Activated CD4-positive, alpha-beta T cell treated with anti-CD3 and anti-CD28 coated beads, Interleukin-2, amount 10 ng/mL, durations not matched to agents 7 days and 5 days (primary cell): ENCODE data around the gene WEE2. TPM values are rescaled to one million over a fixed set of nuclear protein-coding genes. Genes with fewer than 3 reads are reported as not detected.
A peak's percentile ranks its signal among the peaks of the same experiment; 100 is the strongest.

Experiments used
- CTCF ChIA-PET: fragments of 350-600 bp; sonication (Branson Sonifier 250); formaldehyde crosslinking; loops from one replicate; lab custom pipeline; 2021; ENCODE audit warnings: antibody characterized with exemption; lab: Charles Lee
- POLR2A ChIA-PET: fragments of 350-600 bp; sonication (Branson Sonifier 250); formaldehyde crosslinking; loops from one replicate; lab custom pipeline; 2021; ENCODE audit warnings: antibody characterized with exemption; lab: Charles Lee
- DNase-seq: peaks from one replicate; pipeline ENCODE4 v3.0.0-alpha.2; 2020
- H3K27ac Mint-ChIP-seq: one replicate; pipeline ENCODE4 v1.8.0; 2021; ENCODE audit warnings: mild to moderate bottlenecking, moderate library complexity, mixed read lengths
- H3K27me3 Mint-ChIP-seq: one replicate; pipeline ENCODE4 v1.8.0; 2021; ENCODE audit warnings: mixed read lengths
- H3K36me3 Mint-ChIP-seq: one replicate; pipeline ENCODE4 v1.8.0; 2021; ENCODE audit warnings: low read depth, mixed read lengths
- H3K4me1 Mint-ChIP-seq: one replicate; pipeline ENCODE4 v1.8.0; 2021; ENCODE audit warnings: mixed read lengths
- H3K4me3 Mint-ChIP-seq: one replicate; pipeline ENCODE4 v1.8.0; 2021; ENCODE audit warnings: mild to moderate bottlenecking, moderate library complexity, mixed read lengths
- H3K9me3 Mint-ChIP-seq: one replicate; pipeline ENCODE4 v1.8.0; 2021; ENCODE audit warnings: mixed read lengths
- total RNA-seq, 2 experiments: library from RNA; stranded (reverse); gene quantifications; one replicate each; pipeline ENCODE4 v1.2.3, GENCODE V29; 2021

Gene WEE2
- total RNA-seq, 2 experiments from 2014 or later, result not detected

- Mint-ChIP-seq H3K4me3 (no peak overlapping the region), H3K27me3 (peaks cover 2% of the 10 kb centered on the region), H3K9me3 (no peaks in the 10 kb centered on the region), H3K36me3 (peaks cover 3% of the 10 kb centered on the region), H3K27ac (no peak overlapping the region), H3K4me1 (peaks cover 29% of the 10 kb centered on the region)
- CTCF ChIA-PET, result interaction anchor here (1.2 to 1.6 kb wide), 3 partner anchors 18 to 41 kb away, joined by 3 to 7 read pairs (median 3); partner anchors contain the start of gene SSBP1
- DNase-seq, result no peak
- POLR2A ChIA-PET, result interaction anchor here (0.7 kb wide), 1 partner anchor 95 kb away, joined by 3 read pairs; no protein-coding TSS in a partner anchor
These were observed 11.8 kb upstream of the WEE2 start for GRCh38 chr7:141696348-141696747.

GRCh38 chr7:141697211-141697871, 10.8 kb upstream of the WEE2 start:
- Mint-ChIP-seq H3K27ac (no peak overlapping the region), H3K27me3 (peaks cover 2% of the 10 kb centered on the region), H3K4me3 (no peak overlapping the region), H3K36me3 (peaks cover 3% of the 10 kb centered on the region), H3K9me3 (no peaks in the 10 kb centered on the region), H3K4me1 (peaks cover 31% of the 10 kb centered on the region)
- ChIA-PET CTCF (interaction anchor here (1.0 to 1.6 kb wide), 4 partner anchors 16 to 40 kb away, joined by 3 to 7 read pairs (median 3); partner anchors contain the start of gene SSBP1), POLR2A (interaction anchor here (0.7 kb wide), 1 partner anchor 96 kb away, joined by 3 read pairs; no protein-coding TSS in a partner anchor)
- no peak for DNase-seq

GRCh38 chr7:141698247-141699015, 9.7 kb upstream of the WEE2 start:
- no peak overlapping the region for H3K4me3 Mint-ChIP-seq
- peaks cover 3% of the 10 kb centered on the region for H3K36me3 Mint-ChIP-seq
- no peak overlapping the region for H3K27ac Mint-ChIP-seq
- no peak for DNase-seq
- peaks cover 4% of the 10 kb centered on the region for H3K27me3 Mint-ChIP-seq
- peaks cover 34% of the 10 kb centered on the region for H3K4me1 Mint-ChIP-seq
- ChIA-PET POLR2A (no interaction called here), CTCF (interaction anchor here (0.8 to 1.0 kb wide), 2 partner anchors 17 to 19 kb away, joined by 3 read pairs; no protein-coding TSS in a partner anchor)
- H3K9me3 Mint-ChIP-seq, result no peaks in the 10 kb centered on the region

- DNase-seq, result no peak
- Mint-ChIP-seq H3K27ac (peak overlapping the region; percentile 83), H3K4me1 (peaks cover 34% of the 10 kb centered on the region), H3K4me3 (peak overlapping the region; percentile 79), H3K36me3 (peaks cover 1% of the 10 kb centered on the region), H3K9me3 (no peaks in the 10 kb centered on the region), H3K27me3 (peaks cover 7% of the 10 kb centered on the region)
- ChIA-PET POLR2A (no interaction called here), CTCF (interaction anchor here (1.2 kb wide), 1 partner anchor 14 kb away, joined by 4 read pairs; no protein-coding TSS in a partner anchor)
These were observed 8.3 kb upstream of the WEE2 start for GRCh38 chr7:141699860-141700259.

- Mint-ChIP-seq H3K27ac (peak overlapping the region; percentile 83), H3K4me1 (peaks cover 34% of the 10 kb centered on the region), H3K27me3 (peaks cover 7% of the 10 kb centered on the region), H3K9me3 (no peaks in the 10 kb centered on the region), H3K36me3 (peaks cover 1% of the 10 kb centered on the region), H3K4me3 (peak overlapping the region; percentile 79)
- DNase-seq, result no peak
- POLR2A ChIA-PET, result no interaction called here
- CTCF ChIA-PET, result interaction anchor here (1.1 to 4.2 kb wide), 3 partner anchors 11 to 38 kb away, joined by 3 to 17 read pairs (median 4); partner anchors contain the start of gene SSBP1
These were observed 7.8 kb upstream of the WEE2 start for GRCh38 chr7:141700296-141700847.

- Mint-ChIP-seq H3K36me3 (peaks cover 1% of the 10 kb centered on the region), H3K27me3 (peaks cover 7% of the 10 kb centered on the region), H3K4me3 (peak overlapping the region; percentile 79), H3K27ac (peak overlapping the region; percentile 83), H3K4me1 (peaks cover 34% of the 10 kb centered on the region), H3K9me3 (no peaks in the 10 kb centered on the region)
- CTCF ChIA-PET, result interaction anchor here (0.9 to 4.2 kb wide), 4 partner anchors 9 to 37 kb away, joined by 3 to 17 read pairs (median 4); partner anchors contain the start of gene SSBP1
- peak; percentile 11 for DNase-seq
- POLR2A ChIA-PET, result no interaction called here
These were observed 7.2 kb upstream of the WEE2 start for GRCh38 chr7:141700848-141701371.

GRCh38 chr7:141701489-141702046, 6.6 kb upstream of the WEE2 start:
- peak overlapping the region; percentile 79 for H3K4me3 Mint-ChIP-seq
- ChIA-PET POLR2A (no interaction called here), CTCF (interaction anchor here (0.9 to 4.2 kb wide), 3 partner anchors 10 to 36 kb away, joined by 3 to 17 read pairs (median 4); partner anchors contain the start of gene SSBP1)
- DNase-seq, result peak; percentile 83
- peaks cover 1% of the 10 kb centered on the region for H3K36me3 Mint-ChIP-seq
- peaks cover 7% of the 10 kb centered on the region for H3K27me3 Mint-ChIP-seq
- H3K9me3 Mint-ChIP-seq, result no peaks in the 10 kb centered on the region
- H3K27ac Mint-ChIP-seq, result peak overlapping the region; percentile 88
- peaks cover 31% of the 10 kb centered on the region for H3K4me1 Mint-ChIP-seq

GRCh38 chr7:141702047-141702567, 6.0 kb upstream of the WEE2 start, which contains the start of gene DENND11:
Gene DENND11 (minus strand): TSS chr7:141702166. CDS start chr7:141702153, 13 bp downstream.
- Mint-ChIP-seq H3K9me3 (no peaks in the 10 kb centered on the region), H3K27me3 (peaks cover 9% of the 10 kb centered on the region), H3K36me3 (peaks cover 1% of the 10 kb centered on the region), H3K27ac (peak within 1 kb of the TSS; percentile 88), H3K4me3 (peak within 1 kb of the TSS; percentile 79), H3K4me1 (peaks cover 31% of the 10 kb centered on the region)
- DNase-seq, result peak; percentile 64
- POLR2A ChIA-PET, result no interaction called here
- CTCF ChIA-PET, result interaction anchor here (1.5 to 4.2 kb wide), 2 partner anchors 33 to 36 kb away, joined by 5 to 17 read pairs; partner anchors contain the start of gene SSBP1

- no peak overlapping the region for H3K27ac Mint-ChIP-seq
- peaks cover 9% of the 10 kb centered on the region for H3K27me3 Mint-ChIP-seq
- no peaks in the 10 kb centered on the region for H3K9me3 Mint-ChIP-seq
- H3K36me3 Mint-ChIP-seq, result peaks cover 1% of the 10 kb centered on the region
- CTCF ChIA-PET, result interaction anchor here (0.6 to 4.2 kb wide), 3 partner anchors 32 to 65 kb away, joined by 3 to 17 read pairs (median 5); partner anchors contain the start of gene SSBP1
- H3K4me3 Mint-ChIP-seq, result peak overlapping the region; percentile 68
- no peak for DNase-seq
- H3K4me1 Mint-ChIP-seq, result peaks cover 31% of the 10 kb centered on the region
- POLR2A ChIA-PET, result interaction anchor here (0.7 kb wide), 1 partner anchor 35 kb away, joined by 3 read pairs; the partner anchor contains the start of gene SSBP1
These were observed 5.3 kb upstream of the WEE2 start for GRCh38 chr7:141702892-141703291.

GRCh38 chr7:141704112-141704511, 4.0 kb upstream of the WEE2 start:
- POLR2A ChIA-PET, result no interaction called here
- no peak for DNase-seq
- Mint-ChIP-seq H3K9me3 (no peaks in the 10 kb centered on the region), H3K27ac (no peak overlapping the region), H3K27me3 (peaks cover 9% of the 10 kb centered on the region), H3K36me3 (peaks cover 1% of the 10 kb centered on the region), H3K4me1 (peaks cover 22% of the 10 kb centered on the region), H3K4me3 (no peak overlapping the region)
- CTCF ChIA-PET, result interaction anchor here (4.2 kb wide), 1 partner anchor 34 kb away, joined by 17 read pairs; the partner anchor contains the start of gene SSBP1

GRCh38 chr7:141704741-141705140, 3.4 kb upstream of the WEE2 start:
- H3K9me3 Mint-ChIP-seq, result no peaks in the 10 kb centered on the region
- POLR2A ChIA-PET, result no interaction called here
- DNase-seq, result no peak
- H3K27me3 Mint-ChIP-seq, result peaks cover 9% of the 10 kb centered on the region
- peaks cover 1% of the 10 kb centered on the region for H3K36me3 Mint-ChIP-seq
- CTCF ChIA-PET, result no interaction called here
- no peak overlapping the region for H3K4me3 Mint-ChIP-seq
- peaks cover 18% of the 10 kb centered on the region for H3K4me1 Mint-ChIP-seq
- no peak overlapping the region for H3K27ac Mint-ChIP-seq
